ENCODE data around the gene FAM118A.
"Not testable (repeated sequence)": the region's sequence is repeated elsewhere in the genome, so short reads cannot be mapped to it uniquely, and the experiment has no call there.

The FAM118A gene

GRCh38 chr22:45281010-45281409 is 28.7 kb upstream of the FAM118A start:
- no peak for DNase-seq (ENCODE audit: low read depth in 2 of 2)

DNA sequence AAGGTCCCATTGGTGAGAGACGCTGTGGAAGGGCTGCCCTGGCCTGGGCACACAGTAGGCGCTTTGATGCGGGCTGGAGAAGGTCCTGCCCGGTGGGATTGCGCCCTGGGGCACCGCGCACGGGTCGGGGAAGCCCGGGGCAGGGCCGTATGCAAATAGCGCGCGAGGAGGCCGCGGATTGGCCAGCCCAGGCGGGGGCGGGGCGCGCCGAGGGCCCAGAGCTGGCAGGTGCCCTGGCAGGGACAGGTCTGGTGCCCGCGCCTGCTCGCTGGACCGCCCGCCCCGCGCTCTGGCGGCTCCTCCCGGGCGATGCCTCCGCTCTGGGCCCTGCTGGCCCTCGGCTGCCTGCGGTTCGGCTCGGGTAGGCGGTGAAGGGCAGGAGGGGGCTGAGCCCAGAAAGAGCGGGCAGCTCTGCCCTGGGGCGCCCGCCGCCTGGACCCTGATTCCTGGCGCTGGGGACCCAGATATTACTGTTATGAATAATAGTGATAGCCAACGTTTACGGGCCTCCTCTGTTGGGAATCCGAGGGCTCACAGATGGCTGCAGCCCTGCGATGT is 24.9 kb upstream of the FAM118A start, which contains the start of gene UPK3A:
Gene UPK3A, plus strand, starts transcription at position 245 of the 558 bp plus-strand sequence. Its CDS starts 65 bp downstream, at position 310.
- DNase-seq (ENCODE audit: low read depth in 2 of 2), result no peak

DNA sequence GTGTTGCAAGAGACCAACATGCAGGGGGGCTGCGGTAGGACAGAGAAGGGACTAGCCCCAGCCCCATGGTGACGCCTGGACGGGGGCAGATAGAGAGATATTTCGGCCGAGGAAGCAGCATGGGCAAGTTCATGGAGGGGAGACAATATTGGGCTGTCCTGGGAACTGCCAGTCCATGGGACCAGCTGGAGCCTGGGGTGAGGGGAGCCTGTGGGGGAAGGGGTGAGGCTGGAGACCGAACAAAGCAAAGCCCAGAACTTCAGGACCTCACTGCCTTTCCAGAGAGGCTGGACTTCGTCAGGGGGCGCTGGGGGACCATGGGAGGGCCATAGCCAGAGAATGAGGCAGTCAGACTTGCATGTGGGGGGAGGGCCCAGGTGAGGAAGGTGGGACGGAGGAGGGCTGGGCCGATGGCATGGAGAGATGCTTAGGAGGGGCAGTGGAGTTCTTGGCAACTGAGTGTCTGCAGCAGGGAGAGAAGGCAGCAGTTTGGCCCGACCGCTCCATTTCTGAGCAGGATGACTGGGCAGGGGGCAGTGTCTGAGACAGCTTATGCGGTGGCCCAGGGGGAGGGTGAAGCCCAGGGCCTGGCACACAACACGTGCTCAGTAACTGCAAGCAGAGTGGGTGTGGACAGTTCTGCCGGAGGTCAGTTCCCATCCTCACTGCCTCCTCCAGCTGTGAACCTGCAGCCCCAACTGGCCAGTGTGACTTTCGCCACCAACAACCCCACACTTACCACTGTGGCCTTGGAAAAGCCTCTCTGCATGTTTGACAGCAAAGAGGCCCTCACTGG is 24.3 kb upstream of the FAM118A start:
- DNase-seq (ENCODE audit: low read depth in 2 of 2), result no peak

- DNase-seq (ENCODE audit: low read depth in 2 of 2), result no peak
Observed at GRCh38 chr22:45286854-45287551, 22.7 kb upstream of the FAM118A start.

DNA sequence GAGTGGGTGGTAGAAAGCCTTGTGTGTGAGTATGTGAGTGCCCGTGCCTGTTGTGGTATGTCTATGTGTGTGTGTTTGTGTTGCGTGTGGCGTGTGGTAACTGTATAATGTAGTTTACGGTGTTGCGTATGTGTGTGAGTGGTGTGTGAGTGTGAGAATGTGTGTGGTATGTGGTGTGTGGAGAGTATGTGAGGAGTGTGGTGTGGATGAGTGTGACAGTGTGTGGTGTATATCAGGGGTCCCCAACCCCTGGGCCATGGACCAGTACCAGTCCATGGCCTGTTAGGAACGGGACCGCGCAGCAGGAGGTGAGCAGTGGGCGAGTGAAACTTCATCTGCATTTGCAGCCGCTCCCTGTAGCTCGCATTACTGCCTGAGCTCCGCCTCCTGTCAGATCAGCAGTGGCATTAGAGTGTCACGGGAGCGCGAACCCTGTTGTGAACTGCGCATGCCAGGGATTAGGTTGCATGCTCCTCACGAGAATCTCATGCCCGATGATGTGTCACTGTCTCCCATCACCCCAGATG is 19.3 kb upstream of the FAM118A start:
- peak; percentile 49 to 61 for DNase-seq (ENCODE audit: low read depth in 2 of 2)

DNA sequence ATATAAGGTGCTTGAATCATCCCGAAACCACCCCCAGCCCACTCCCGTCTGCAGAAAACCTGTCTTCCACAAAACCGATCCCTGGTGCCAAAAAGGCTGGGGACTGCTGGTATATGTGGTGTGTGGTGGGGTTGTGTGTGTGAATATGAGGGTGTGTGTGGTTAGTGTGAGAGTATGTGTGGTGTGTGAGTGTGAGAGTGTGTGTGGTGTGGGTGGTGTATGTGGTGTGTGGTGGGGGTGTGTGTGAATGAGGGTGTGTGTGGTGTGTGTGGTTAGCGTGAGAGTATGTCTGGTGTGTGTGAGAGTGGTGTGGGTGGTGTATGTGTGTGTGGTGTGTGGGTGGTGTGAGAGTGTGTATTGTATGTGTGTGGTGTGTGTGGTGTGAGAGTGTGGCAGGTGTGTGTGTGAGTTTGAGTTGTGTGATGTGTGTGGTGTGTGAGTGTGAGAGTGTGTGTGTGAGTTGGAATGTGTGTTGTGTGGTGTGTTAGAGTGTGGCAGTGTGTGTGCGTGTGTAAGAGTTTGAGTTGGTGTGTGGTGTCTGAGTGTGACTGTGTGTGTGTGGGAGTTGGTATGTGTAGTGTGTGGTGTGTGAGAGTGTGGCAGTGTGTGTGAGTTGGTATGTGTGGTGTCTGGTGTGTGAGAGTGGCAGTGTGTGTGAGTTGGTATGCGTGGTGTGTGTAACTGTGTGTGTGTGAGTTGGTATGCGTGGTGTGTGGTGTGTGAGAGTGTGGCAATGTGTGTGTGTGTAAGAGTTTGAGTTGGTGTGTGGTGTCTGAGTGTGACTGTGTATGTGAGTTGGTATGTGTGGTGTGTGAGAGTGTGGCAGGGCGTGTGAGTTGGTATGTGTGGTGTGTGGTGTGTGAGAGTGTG is 18.4 kb upstream of the FAM118A start:
- no peak for DNase-seq (ENCODE audit: low read depth in 2 of 2)

- DNase-seq (ENCODE audit: low read depth in 2 of 2), result no peak
Observed at GRCh38 chr22:45291931-45292290, 17.8 kb upstream of the FAM118A start.

GRCh38 chr22:45292731-45293442 is 16.8 kb upstream of the FAM118A start:
- DNase-seq (ENCODE audit: low read depth in 2 of 2), result no peak

GRCh38 chr22:45294030-45294429 is 15.7 kb upstream of the FAM118A start:
- DNase-seq (ENCODE audit: low read depth in 2 of 2), result no peak

- not testable (repeated sequence) for DNase-seq (ENCODE audit: low read depth in 2 of 2)
Observed at GRCh38 chr22:45295004-45295403, 14.7 kb upstream of the FAM118A start.

- no peak for DNase-seq (ENCODE audit: low read depth in 2 of 2)
Observed at GRCh38 chr22:45295492-45295891, 14.2 kb upstream of the FAM118A start.

- no peak for DNase-seq (ENCODE audit: low read depth in 2 of 2)
Observed at GRCh38 chr22:45296628-45297297, 13.0 kb upstream of the FAM118A start.

DNA sequence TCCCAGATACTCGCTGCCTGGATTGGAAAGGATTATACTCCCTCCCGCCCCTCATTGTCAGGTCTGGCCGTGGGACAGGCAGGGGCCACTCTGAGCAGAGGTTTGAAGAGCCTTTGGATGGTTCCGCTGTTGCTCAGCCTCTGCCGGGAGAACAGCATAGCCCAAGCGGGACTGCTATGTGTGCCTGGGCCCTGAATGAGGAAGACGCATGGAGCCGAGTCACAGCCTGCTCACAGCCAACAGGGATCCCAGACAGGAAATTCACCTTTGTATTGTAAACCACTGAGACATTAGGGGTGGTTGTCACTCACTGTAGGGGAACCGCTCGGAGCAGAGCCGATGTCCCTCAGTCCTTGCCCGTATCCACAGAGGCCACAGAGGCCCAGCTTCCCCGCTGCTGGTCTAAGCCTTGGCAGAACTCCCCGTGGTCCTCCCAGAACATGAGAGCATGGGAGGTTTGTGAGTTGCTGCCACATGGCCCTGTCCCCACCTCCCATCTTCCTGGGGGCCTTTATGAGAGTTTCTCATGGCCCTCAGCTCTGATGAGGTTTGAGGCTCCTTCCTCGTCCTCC is 10.7 kb upstream of the FAM118A start:
- no peak for DNase-seq (ENCODE audit: low read depth in 2 of 2)

GRCh38 chr22:45302751-45303150 is 7.0 kb upstream of the FAM118A start:
- DNase-seq (ENCODE audit: low read depth in 2 of 2), result no peak

- DNase-seq (ENCODE audit: low read depth in 2 of 2), result no peak
Observed at GRCh38 chr22:45303181-45303580, 6.6 kb upstream of the FAM118A start.

DNA sequence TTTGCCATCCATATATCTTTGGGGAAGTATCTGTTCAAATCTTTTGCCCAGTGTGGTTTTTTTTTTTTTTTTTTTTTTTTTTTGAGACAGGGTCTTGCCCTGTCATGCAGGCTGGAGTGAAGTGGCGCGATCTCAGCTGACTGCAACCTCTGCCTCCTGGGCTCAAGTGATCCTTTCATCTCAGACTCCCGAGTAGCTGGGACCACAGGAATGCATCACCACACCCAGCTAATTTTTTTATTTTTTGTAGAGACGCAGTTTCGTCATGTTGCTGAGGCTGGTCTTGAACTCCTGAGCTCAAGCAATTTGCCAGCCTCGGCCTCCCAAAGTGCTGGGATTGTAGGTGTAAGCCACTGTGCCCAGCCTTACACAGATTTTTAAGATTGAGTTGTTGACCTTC is 4.8 kb upstream of the FAM118A start:
- DNase-seq (ENCODE audit: low read depth in 2 of 2), result no peak

- no peak for DNase-seq (ENCODE audit: low read depth in 2 of 2)
Observed at GRCh38 chr22:45305456-45306075, 4.2 kb upstream of the FAM118A start.

DNA sequence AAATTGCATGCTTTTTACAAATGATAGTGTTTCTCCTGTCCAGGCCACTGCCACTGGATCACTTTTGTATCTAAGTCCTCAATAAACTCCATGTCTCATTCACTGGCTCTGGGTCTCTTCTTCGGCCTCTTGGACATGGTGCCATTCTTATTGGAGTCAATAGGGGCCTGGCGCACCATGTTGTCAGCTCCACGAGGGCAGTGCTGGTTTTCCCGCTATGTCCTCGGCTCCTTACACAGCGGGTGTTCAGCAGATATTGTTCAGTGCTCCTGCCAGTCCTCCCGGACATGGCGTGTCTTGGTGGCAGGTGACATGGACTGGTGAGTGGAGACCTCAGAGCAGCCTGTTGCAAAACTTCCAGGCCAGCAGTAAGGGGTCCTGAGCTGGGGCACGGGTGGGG is 3.6 kb upstream of the FAM118A start:
- DNase-seq (ENCODE audit: low read depth in 2 of 2), result no peak

DNA sequence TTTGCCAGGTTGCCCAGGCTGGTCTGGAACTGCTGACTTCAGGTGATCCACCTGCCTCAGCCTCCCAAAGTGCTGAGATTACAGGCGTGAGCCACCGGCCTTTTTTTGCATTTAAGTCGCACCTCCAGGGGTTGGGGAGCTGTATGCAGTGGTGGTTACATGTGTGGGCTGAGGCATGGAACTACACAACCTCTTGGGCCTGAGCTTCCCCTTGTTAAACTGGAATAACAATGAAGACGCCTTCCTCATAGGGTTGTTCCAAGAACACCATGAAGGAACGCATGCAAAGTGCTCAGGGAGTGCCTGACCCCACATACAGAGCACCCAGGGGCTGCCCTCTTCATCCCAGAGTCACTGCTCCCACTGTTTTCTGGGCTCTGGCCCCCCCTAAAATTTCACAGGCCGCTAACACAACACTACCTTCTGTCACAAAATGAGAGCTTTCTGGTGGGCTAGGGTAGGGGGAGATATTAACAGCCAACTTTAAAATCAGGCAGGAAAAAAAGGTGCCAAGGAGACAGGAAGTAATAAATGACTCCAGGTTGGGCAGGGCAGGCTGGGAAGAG is 1.3 kb upstream of the FAM118A start:
- no peak for DNase-seq (ENCODE audit: low read depth in 2 of 2)

Data from fibroblast of skin of left quadriceps (primary cell).